Neural progenitor cell (in vitro differentiated cells): ENCODE data around the gene DGLUCY. TPM values are rescaled to one million over a fixed set of nuclear protein-coding genes. Genes with fewer than 3 reads are reported as not detected.

Experiments
- DNase-seq: peaks from one replicate; pipeline ENCODE4 v3.0.0-alpha.2; 2016; ENCODE audit warnings: low spot score
- H2AFZ ChIP-seq: fragments of 200-600 bp; sonication (generic); replicated peaks from 2 replicates; pipeline ENCODE4 v1.6.1; 2016; ENCODE audit warnings: antibody characterized with exemption
- H3F3A ChIP-seq: fragments of 200-600 bp; sonication (generic); 2 replicates; pipeline ENCODE4 v1.6.1; 2016; ENCODE audit warnings: antibody characterized with exemption, low read depth
- H3K27ac ChIP-seq: fragments of 200-600 bp; sonication (generic); 2 replicates; pipeline ENCODE4 v1.5.1; 2016; ENCODE audit warnings: mild to moderate bottlenecking
- H3K27me3 ChIP-seq: fragments of 200-600 bp; sonication (generic); 2 replicates; pipeline ENCODE4 v1.6.1; 2016; ENCODE audit warnings: mild to moderate bottlenecking, moderate library complexity
- H3K36me3 ChIP-seq: fragments of 200-600 bp; sonication (generic); 2 replicates; pipeline ENCODE4 v1.5.1; 2016
- H3K4me1 ChIP-seq: fragments of 200-600 bp; sonication (generic); 2 replicates; pipeline ENCODE4 v1.6.1; 2016; ENCODE audit warnings: mixed run types
- H3K4me2 ChIP-seq: fragments of 200-600 bp; sonication (generic); 2 replicates; pipeline ENCODE4 v1.6.1; 2016
- H3K4me3 ChIP-seq: fragments of 200-600 bp; sonication (generic); 2 replicates; pipeline ENCODE4 v1.5.1; 2016
- H3K79me2 ChIP-seq: fragments of 200-600 bp; sonication (generic); 2 replicates; pipeline ENCODE4 v1.6.1; 2016; ENCODE audit warnings: low read depth
- H3K9ac ChIP-seq: fragments of 200-600 bp; sonication (generic); 2 replicates; pipeline ENCODE4 v1.6.1; 2016
- H3K9me3 ChIP-seq: fragments of 200-600 bp; sonication (generic); 2 replicates; pipeline ENCODE4 v1.5.1; 2016; ENCODE audit warnings: low read depth
- H4K20me1 ChIP-seq: fragments of 200-600 bp; sonication (generic); 2 replicates; pipeline ENCODE4 v1.6.1; 2016; ENCODE audit warnings: low read depth
- H3K27ac Mint-ChIP-seq: 3 replicates; pipeline ENCODE4 v1.8.0; 2021; ENCODE audit warnings: mixed read lengths
- H3K27me3 Mint-ChIP-seq: 2 replicates; pipeline ENCODE4 v1.8.0; 2022; ENCODE audit warnings: low read depth, mild to moderate bottlenecking, inconsistent platforms, moderate library complexity, mixed read lengths; ENCODE audit not compliant: insufficient read depth
- H3K36me3 Mint-ChIP-seq: 3 replicates; pipeline ENCODE4 v1.8.0; 2021; ENCODE audit warnings: mixed read lengths
- H3K4me1 Mint-ChIP-seq: 3 replicates; pipeline ENCODE4 v1.8.0; 2021; ENCODE audit warnings: mixed read lengths
- H3K4me3 Mint-ChIP-seq: 3 replicates; pipeline ENCODE4 v1.8.0; 2021; ENCODE audit warnings: mild to moderate bottlenecking, moderate library complexity, mixed read lengths
- H3K9me3 Mint-ChIP-seq: 3 replicates; pipeline ENCODE4 v1.8.0; 2020; ENCODE audit warnings: mixed read lengths
- CTCF ChIP-seq: fragments of 200-600 bp; sonication (generic); IDR thresholded peaks from 2 replicates; pipeline ENCODE4 v1.5.1; 2017; ENCODE audit warnings: antibody characterized with exemption, mild to moderate bottlenecking
- EZH2 ChIP-seq: fragments of 200-600 bp; sonication (generic); IDR thresholded peaks from 2 replicates; pipeline ENCODE4 v1.6.1; 2017; ENCODE audit warnings: antibody characterized with exemption, mild to moderate bottlenecking, moderate library complexity
- EZH2phosphoT487 ChIP-seq: fragments of 200-600 bp; sonication (generic); IDR thresholded peaks from 2 replicates; pipeline ENCODE4 v1.6.1; 2017; ENCODE audit warnings: antibody characterized with exemption
- total RNA-seq: library from RNA; depleted of rRNA; stranded (reverse); fragments of >200 nt; gene quantifications from 2 replicates; pipeline ENCODE4 v1.2.3, GENCODE V29; 2015; ENCODE audit warnings: low replicate concordance

The DGLUCY gene
- total RNA-seq, 1 donor from 2014 or later, result 17.0 TPM

- H3K27ac ChIP-seq, result no peak overlapping the region
- H3K79me2 ChIP-seq, result no peaks in the 10 kb centered on the region
- Mint-ChIP-seq H3K4me3 (no peak overlapping the region), H3K9me3 (no peaks in the 10 kb centered on the region), H3K27ac (no peak overlapping the region), H3K27me3 (peaks cover 2% of the 10 kb centered on the region), H3K4me1 (peaks cover 8% of the 10 kb centered on the region), H3K36me3 (peaks cover 7% of the 10 kb centered on the region)
- H4K20me1 ChIP-seq, result no peaks in the 10 kb centered on the region
- DNase-seq, result peak; percentile 54
- H3K27me3 ChIP-seq, result no peaks in the 10 kb centered on the region
- TF ChIP-seq EZH2 (no peak), EZH2phosphoT487 (no peak), CTCF (no peak)
- H3K36me3 ChIP-seq, result no peaks in the 10 kb centered on the region
- no peak overlapping the region for H2AFZ ChIP-seq
- H3K9ac ChIP-seq, result no peak overlapping the region
- H3K4me2 ChIP-seq, result no peak overlapping the region
- no peaks in the 10 kb centered on the region for H3F3A ChIP-seq
- no peaks in the 10 kb centered on the region for H3K4me1 ChIP-seq
- no peak overlapping the region for H3K4me3 ChIP-seq
- no peaks in the 10 kb centered on the region for H3K9me3 ChIP-seq
Measured at GRCh38 chr14:91173904-91174303, 60.0 kb downstream of the DGLUCY start.

GRCh38 chr14:91175291-91176201, 61.7 kb downstream of the DGLUCY start:
- no peak for DNase-seq
- no peak overlapping the region for H3K4me3 Mint-ChIP-seq
- H3K36me3 ChIP-seq, result no peaks in the 10 kb centered on the region
- H2AFZ ChIP-seq, result no peak overlapping the region
- peaks cover 7% of the 10 kb centered on the region for H3K36me3 Mint-ChIP-seq
- no peak overlapping the region for H3K27ac ChIP-seq
- H3K27me3 ChIP-seq, result no peaks in the 10 kb centered on the region
- no peaks in the 10 kb centered on the region for H3K4me1 ChIP-seq
- H3K9ac ChIP-seq, result no peak overlapping the region
- H3K27ac Mint-ChIP-seq, result no peak overlapping the region
- H3K79me2 ChIP-seq, result no peaks in the 10 kb centered on the region
- no peaks in the 10 kb centered on the region for H3F3A ChIP-seq
- H3K4me2 ChIP-seq, result no peak overlapping the region
- no peak overlapping the region for H3K4me3 ChIP-seq
- H3K27me3 Mint-ChIP-seq, result peaks cover 2% of the 10 kb centered on the region
- H3K4me1 Mint-ChIP-seq, result peaks cover 8% of the 10 kb centered on the region
- H3K9me3 ChIP-seq, result no peaks in the 10 kb centered on the region
- H4K20me1 ChIP-seq, result no peaks in the 10 kb centered on the region
- no peaks in the 10 kb centered on the region for H3K9me3 Mint-ChIP-seq
- no peak for TF ChIP-seq CTCF
- no peak for TF ChIP-seq EZH2phosphoT487
- no peak for TF ChIP-seq EZH2

GRCh38 chr14:91177073-91178034, 63.5 kb downstream of the DGLUCY start:
- Mint-ChIP-seq H3K9me3 (no peaks in the 10 kb centered on the region), H3K27me3 (no peaks in the 10 kb centered on the region), H3K27ac (no peak overlapping the region), H3K36me3 (peaks cover 10% of the 10 kb centered on the region), H3K4me1 (peaks cover 8% of the 10 kb centered on the region), H3K4me3 (no peak overlapping the region)
- Histone ChIP-seq H3K27me3 (no peaks in the 10 kb centered on the region), H3K9me3 (no peaks in the 10 kb centered on the region), H3K4me2 (no peak overlapping the region), H3K4me1 (no peaks in the 10 kb centered on the region), H3K79me2 (no peaks in the 10 kb centered on the region), H3K9ac (no peak overlapping the region), H3F3A (no peaks in the 10 kb centered on the region), H3K4me3 (no peak overlapping the region), H2AFZ (no peak overlapping the region), H3K36me3 (peaks cover 5% of the 10 kb centered on the region), H4K20me1 (no peaks in the 10 kb centered on the region), H3K27ac (no peak overlapping the region)
- no peak for TF ChIP-seq EZH2phosphoT487
- TF ChIP-seq CTCF, result peak; percentile 87
- peak; percentile 69 for DNase-seq
